Measurements from ENCODE around the gene KDM1A. TPM values are rescaled to one million over a fixed set of nuclear protein-coding genes. Genes with fewer than 3 reads are reported as not detected.

The KDM1A gene
- total RNA-seq, 1 donor from 2014 or later: 97.2 TPM

DNA sequence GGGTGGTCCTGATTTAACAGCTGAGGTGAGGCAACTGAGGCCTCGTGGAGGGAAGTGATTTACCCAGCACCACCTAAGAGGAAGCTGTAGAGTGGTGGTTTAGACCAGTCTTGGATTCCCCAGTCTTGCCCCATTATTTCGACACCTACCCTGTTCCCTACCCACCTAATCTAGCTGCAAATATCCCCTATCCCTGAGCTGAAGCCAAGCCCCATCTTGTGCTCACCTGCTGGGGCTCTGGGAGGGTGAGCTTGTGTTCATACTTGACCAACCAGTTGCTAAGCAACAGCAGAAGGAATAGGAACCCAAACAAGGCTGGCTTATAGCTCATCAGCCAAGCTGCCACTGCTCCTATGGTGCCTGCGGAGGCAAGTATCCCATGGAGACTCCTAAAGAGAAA is 5.6 kb upstream of the KDM1A start:
- DNase-seq (ENCODE audit: low read depth in 2 of 2): no peak

DNA sequence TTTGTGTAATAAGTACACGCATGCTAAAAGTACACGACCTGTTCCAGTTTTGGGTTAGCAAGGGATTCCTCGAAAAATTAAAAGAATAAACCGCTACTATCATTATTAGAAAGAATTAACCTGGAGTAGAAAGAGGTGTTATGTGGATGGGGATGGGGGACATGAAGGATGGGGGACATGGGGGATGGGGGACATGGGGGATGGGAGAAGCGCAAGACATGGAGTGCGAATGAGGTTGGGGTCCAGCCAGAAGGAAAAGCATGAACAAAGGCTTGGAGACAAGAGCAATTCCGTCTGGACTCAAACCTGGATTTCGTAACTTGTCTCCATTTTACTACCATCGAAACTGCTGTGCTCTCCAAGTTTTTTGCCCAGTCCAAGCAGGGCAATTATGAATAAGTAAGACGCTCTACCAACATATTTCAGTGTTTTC is 591 bp upstream of the KDM1A start:
- no peak for DNase-seq (ENCODE audit: low read depth in 2 of 2)

DNA sequence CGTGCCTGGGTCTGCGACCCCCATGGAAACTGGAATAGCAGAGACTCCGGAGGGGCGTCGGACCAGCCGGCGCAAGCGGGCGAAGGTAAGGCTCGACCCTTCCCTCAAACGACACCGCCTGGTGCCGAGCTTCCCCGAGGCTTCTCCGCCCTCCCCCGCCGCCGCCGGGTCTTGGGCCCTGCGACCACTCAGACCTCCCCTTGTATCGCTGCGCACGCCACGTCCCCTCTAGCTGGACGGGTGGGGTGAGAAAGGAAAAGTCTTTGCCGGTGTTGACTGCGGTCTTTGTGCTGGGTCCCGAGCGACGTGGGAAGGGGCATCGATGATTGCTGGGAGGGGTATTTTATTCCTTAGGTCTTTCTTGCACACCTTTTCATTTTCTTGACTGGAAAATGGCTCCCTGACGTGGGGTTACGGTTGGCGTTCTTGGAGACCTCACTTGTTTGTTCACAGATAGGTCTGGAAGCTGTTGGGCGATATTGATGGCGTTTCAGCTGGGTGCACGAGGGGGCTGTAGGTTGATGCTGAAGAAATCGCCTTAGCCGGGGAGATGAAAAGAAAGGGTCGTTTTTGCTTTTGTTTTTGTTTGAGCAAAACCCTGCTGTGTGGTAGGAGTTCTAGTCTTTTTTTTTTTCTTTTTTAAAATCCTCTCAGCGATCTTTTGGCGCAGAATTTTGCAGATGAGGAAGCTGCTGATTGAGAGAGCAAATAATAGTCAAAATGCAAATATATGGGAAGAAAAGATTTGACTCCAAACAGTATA is 776 bp downstream of the KDM1A start:
- peak in 1 of 2 donors; percentile 59 for DNase-seq (ENCODE audit: low read depth in 2 of 2)

DNA sequence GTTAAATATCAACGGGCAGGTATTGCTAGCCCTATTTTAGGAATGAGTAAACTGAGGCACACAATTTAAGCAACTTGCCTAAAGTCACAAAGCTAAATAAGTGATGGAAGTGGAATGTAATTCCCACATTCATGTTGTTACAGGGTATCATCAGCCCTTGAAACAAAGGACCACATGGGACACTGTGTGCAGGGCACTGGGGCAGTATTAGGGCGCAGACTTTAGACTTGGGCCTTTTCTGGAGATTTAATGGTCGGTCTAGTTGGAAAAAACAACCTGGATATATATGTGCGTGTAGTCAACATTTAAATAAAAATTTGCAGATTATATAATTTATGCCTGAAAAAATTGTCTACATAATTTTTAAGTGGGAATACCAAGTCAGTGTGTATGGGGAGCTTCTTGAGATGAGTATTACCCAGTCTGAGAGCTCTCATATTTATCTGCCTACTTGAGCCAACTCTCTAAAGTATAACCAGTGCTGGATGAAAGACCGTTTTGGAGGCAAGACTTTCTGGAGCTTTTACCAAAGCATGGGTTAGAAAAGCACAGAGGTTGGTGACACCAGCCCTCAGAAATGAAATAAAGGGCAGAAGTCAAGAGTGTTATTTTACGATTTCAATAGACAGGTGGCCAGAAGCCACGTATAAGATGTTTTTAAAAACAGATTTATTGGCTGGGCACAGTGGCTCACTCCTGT is 1.6 kb downstream of the KDM1A start:
- no peak for DNase-seq (ENCODE audit: low read depth in 2 of 2)

DNA sequence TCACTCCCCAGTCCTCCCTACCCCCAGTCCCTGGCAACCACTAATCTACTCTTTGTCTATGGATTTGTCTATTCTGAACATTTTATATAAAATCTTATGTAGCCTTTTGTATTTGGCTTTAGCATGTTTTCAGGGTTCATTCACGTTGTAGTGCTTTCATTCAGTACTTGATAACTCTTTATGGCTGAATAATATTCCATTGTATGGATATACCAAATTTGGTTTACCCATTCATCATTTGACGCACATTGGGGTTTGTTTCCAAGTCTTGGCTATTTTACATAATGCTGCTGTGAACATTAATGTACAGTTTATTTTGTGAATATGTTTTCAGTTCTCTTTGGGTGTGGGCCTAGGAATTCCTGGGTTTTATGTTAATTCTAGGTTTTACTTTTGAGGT is 2.6 kb downstream of the KDM1A start:
- no peak for DNase-seq (ENCODE audit: low read depth in 2 of 2)

DNA sequence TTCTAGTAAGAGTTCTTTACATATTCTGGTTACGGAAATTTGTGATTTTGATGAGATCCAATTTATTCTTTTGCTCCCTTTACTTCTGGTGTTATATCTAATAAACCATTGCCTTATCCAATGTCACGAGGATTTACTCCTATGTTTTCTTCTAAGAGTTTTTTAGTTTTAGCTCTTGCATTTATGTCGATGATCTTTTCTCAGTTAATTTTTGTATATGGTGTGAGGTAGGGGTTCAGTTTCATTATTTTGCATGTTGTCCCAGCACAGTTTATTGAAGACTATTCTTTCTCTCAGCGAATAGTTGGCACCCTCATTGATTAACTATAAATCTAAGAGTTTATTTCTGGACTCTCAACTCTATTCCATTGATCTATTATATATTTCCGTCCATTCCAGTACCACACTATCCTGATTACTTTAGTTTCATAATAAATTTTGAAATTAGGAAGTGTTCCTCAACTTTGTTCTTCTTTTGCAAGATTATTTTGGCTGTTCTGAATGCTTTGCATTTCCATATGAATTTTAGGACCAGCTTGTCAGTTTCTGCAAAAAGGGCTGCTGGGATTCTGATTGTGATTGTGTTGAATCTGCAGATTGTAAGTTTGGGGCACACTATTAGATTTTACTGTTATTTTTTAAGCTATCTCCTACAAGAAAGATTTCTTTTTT is 4.0 kb downstream of the KDM1A start:
- DNase-seq (ENCODE audit: low read depth in 2 of 2): no peak

DNA sequence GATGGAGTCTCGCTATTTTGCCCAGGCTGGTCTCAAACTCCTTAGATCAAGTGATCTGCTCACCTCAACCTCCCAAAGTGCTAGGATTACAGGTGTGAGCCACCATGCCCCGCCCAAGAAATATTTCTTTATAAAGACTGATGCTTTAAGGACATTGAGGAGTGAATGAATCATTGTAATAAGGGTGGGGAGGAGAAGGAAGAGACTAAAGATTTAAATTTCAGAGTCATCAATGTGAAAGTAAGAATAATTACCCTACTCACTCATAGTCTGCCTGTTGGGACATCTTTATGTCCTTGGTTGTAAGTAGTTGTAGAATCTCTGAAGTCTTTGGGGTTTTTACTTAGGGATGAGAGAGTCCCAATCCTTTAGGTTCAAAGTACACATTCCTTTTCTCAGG is 7.3 kb downstream of the KDM1A start:
- DNase-seq (ENCODE audit: low read depth in 2 of 2): no peak

DNA sequence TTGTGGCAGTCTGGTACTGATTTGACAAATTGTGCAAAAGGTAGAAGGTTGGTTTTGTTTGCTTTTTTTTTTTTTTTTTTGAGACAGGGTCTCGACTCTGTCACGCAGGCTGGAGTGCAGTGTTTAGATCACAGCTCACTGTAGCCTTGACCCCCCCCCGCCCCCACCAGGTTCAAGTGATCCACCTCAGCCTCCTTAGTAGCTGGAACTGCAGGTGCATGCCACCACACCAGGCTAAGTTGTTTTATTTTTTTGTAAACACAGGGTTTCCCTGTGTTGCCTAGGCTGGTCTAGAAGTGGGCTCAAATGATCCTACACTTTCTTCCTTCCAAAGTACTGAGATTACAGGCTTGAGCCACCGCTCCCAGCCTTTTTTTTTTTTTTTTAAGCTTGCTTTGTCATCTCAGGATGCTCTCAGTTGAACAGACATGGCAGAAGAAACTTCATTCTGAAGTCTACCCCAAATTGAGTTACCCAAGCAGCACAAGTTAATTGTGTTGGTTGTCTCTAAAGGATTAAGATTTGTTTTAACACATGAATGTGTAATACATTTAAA is 8.2 kb downstream of the KDM1A start:
- DNase-seq (ENCODE audit: low read depth in 2 of 2): no peak

DNA sequence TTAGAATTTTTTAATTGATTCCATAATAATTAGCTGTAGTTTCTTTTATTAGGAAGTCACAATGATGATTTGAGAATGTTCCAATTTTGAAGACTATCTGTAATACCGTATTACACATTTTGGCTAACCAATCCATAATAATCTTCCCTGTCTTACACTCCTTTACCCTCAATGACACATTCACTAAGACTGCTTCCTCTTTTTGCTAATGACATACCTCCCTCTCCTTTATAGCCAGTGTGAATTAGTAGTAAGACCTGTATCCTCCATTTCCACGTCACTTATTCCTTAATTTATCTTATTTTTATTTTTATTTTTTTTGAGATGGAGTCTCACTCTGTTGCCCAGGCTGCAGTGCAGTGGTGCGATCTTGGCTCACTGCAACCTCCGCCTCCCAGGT is 10.1 kb downstream of the KDM1A start:
- DNase-seq (ENCODE audit: low read depth in 2 of 2): no peak

DNA sequence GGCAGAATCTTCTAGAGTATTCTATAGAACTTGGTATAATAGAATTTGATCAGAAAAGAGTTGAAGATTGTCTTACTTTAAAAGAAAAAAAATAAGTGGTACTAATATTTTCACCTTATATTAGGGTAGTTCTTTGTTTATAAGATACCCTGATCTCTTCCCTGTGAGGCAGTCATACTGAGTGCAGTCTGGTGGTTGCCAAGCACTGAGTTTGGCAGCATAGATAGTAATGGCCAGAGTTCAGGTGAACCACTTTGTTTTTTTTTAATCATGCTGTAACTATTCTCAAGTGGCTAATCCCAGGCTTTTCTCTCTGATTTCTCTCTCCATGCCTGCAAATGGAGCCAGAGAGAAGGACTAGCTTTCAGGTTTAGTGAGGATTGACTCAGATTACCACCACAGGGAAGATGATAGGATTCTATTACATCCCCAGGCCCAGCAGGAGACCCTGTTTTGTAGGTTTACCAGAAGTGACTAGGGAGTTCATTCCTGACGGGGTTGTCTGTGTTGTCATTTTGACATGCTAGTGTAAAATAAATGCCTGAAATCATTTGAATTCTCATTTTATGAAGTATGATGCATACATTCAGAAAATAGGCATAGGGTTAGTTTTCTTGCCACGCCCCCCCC is 16.7 kb downstream of the KDM1A start:
- no peak for DNase-seq (ENCODE audit: low read depth in 2 of 2)

DNA sequence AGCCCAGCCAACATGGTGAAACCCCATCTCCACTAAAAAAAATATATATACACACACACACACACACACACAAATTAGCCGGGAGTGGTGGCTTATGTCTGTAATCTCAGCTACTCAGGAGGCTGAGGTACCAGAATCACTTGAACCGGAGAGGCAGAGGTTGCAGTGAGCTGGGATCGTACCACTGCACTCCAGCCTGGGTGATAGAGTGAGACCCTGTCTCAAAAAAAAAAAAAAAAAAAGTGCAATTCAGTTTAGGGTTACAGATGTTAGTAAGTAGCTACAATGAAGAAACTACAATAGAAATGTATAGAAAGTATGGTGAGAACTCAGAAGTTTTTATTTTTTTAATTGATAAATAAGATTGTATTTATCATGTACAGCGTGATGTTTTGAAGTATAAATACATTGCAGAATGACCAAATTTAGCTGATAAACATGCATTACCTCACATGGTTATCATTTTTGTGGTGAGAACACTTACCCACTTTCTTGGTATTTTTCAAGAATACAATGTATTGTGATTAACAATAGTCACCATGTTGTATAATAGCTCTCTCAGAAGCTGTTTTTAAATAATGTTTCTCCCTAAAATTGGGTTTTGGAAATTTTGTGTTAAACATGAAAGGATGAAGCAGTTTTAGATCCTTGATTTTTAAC is 17.9 kb downstream of the KDM1A start:
- DNase-seq (ENCODE audit: low read depth in 2 of 2): no peak

DNA sequence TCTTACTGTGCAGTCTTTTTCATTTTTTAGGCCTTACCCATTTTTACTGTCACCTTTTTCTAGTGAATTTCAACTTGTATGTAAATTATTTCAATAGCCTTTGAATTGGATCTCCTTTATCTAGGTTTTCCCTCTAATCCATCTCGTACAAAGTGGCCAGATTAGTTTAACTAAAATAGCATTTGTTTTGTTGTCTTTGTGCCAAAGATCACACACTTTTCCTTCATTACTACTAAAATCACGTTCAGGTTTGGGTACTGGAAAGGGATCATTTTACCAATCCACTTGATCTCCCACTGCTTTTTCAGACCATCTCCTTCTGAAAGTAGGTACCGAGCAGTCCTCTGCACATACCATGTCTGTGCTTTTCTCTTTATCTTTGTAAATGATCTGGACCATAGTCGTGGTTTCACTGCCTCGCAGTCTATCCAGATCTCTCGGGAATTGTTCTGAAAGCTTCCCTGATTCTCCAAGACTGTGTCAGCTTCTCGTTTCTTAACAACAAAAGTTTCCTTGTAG is 20.1 kb downstream of the KDM1A start:
- DNase-seq (ENCODE audit: low read depth in 2 of 2): no peak

DNA sequence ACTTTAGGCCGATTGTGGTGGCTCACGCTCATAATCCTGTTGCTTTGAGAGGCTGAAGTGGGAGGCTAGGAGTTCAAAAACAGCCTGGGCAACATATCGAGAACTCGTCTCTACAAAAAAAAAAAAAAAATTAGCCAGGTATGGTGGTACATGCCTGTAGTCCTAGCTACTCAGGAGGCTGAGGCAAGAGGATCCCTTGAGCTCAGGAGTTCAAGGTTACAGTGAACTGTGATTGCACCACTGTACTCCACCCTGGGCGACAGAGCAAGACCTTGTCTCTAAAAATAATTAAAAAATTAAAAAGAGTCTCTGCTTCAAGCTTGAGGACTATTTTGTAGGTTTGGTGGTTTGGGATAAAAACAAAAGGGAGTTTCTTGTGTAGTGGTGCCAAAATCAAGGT is 21.2 kb downstream of the KDM1A start:
- no peak for DNase-seq (ENCODE audit: low read depth in 2 of 2)

DNA sequence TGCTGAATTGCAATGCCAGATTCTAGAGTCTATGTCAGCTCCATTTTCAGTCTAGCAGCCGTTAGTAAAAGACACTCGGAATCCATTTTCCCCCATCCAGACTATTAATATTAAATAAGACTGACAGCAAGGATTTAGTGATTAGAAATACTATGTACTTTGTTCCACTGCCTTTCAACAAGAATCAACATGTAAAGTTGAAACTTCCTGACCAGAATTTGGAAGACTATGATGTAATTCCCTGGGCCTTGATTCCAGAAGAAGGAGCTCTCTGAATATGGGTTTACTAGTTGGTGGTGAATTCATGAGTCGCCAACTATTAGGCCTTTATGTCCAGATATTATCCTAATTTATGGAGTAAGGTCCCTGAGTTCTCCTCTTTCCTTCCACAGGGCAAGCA is 24.8 kb downstream of the KDM1A start:
- no peak for DNase-seq (ENCODE audit: low read depth in 2 of 2)

DNA sequence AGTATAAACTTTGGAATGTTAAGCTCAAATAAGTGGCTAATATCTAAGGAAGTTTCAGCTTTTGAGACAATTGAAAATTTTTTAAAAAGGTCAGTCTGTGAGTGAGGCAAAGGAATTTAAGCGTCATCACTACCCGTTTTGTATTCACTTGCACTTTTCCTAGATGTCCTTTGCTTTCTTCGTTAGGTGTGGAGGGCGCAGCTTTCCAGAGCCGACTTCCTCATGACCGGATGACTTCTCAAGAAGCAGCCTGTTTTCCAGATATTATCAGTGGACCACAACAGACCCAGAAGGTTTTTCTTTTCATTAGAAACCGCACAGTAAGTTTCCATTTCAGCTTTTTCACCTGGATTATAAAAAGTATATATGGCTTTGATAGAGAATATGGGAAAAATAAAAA is 30.9 kb downstream of the KDM1A start:
- DNase-seq (ENCODE audit: low read depth in 2 of 2): no peak

DNA sequence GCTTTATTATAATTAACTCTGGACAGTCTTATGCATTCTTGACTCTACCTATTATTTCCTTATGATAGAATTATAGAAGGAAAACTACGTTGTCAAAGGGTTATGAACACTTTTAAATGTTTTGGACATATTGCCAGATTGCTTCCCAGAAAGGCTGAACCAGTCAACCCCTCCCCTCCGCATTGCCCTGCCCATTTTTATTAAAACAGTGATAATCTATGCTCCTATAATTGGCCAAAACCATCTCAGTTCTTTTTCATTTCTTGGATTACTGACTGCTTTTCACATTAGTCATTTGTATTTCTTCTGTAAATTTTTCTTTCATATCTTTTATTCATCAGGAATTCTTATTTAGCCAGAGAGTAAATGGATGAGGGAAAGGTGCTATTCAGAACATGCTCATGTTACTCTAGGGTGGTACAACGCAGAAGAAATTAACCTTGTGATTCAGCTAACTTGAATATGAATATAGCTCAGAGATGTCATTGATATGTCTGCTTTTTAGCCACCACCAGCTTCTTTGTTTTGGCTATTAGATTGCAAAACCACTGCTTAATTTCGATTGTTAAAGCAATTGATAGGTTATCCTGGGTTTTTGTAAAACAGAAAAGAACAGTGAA is 32.1 kb downstream of the KDM1A start:
- no peak for DNase-seq (ENCODE audit: low read depth in 2 of 2)

DNA sequence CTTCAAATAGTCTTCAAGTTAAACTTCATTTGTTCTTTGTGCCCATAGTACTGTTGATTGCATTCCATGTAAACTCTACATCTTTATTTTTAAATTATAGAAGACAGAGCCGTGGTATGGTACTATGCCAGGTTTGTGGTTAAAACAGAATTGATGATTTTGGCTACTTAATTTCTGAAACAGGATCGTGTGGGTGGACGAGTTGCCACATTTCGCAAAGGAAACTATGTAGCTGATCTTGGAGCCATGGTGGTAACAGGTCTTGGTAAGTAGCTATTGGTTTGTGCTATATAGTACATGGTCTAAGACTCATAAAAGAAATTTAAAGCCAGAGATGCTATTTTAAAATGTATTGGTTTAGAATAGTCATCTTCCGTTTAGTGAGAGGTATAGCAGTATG is 38.0 kb downstream of the KDM1A start:
- no peak for DNase-seq (ENCODE audit: low read depth in 2 of 2)

DNA sequence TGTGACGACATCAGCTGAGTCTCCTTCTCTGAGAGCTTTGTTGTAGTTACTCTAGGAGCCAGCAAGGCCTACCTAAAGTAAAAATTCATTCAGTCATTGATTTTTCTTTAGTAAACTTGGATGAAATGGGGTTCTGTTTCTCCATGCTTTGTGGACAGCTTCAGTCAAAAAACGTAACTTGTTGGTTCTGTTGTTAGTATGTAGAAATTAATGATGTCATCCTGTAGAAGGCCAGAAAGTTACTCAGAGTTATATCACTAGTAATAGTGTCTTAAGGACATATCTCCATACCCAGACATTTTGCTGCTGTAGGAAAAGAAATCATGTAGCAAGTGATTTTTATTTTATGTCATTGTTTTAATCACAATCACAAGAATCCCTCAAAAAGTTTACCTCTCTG is 43.0 kb downstream of the KDM1A start:
- no peak for DNase-seq (ENCODE audit: low read depth in 2 of 2)

DNA sequence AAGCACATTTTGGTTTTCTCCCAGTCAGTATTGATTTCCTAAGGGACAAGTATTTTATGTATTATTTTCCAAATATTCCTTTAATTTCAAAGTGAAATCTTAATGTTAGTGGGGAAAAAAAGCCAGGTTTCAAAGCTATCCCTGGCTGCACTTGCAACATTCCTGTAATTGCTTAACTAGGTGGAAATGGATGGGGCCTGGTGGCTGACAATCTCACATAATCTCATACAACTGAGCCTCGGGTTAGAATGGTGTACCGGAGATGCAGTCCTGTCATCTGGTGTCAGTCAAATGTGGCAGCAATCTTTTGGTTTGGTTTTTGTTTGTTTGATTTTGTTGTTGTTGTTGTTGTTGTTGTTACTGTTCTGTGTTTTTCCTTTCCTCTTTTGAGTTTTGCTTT is 46.1 kb downstream of the KDM1A start:
- DNase-seq (ENCODE audit: low read depth in 2 of 2): no peak

DNA sequence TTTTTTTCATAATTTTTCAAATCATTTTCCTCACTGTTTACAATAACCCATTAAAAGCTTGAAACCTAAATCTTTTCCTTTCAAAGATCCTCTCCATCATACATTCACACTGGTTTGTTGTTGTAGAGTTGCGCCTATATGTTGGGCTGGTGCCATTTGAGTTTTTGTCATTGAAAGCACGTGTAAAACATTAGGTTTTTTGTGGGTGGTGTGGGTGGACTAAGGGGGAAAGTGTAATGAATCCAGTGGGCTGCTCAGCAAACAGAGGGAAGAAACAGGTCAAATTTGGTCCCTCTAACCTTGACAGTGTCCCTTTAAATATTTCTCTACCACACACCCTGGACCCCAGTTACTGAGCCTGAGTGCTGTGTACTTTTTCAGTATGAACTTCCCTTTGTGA is 46.8 kb downstream of the KDM1A start:
- DNase-seq (ENCODE audit: low read depth in 2 of 2): no peak

DNA sequence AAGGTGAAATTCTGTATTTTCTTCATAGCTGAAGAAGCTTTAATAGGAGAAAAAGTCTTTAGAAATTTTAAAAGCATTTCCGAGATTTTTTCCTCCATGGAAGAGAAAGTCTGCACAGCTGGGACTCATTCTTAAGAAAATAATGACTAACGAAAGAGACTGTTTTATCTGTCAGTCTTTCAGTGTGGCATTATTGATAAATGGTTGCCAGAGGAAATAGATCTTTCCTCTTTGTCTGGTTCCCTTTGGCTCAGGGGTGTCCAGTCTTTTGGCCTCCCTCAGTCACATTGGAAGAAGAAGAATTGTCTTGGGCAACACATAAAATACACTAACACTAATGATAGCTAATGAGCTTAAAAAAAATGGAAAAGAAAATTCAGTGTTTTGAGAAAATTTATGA is 49.9 kb downstream of the KDM1A start:
- DNase-seq (ENCODE audit: low read depth in 2 of 2): no peak
